ENCODE results near the gene CMBL.
A peak's percentile ranks its signal among the peaks of the same experiment; 100 is the strongest.
"Not testable (repeated sequence)": the region's sequence is repeated elsewhere in the genome, so short reads cannot be mapped to it uniquely, and the experiment has no call there.

Gene CMBL

GRCh38 chr5:10285362-10285761, 22.3 kb downstream of the CMBL start:
- DNase-seq (ENCODE audit: low read depth in 2 of 2), result not testable (repeated sequence)

GRCh38 chr5:10283927-10284635, 23.6 kb downstream of the CMBL start:
- DNase-seq (ENCODE audit: low read depth in 2 of 2), result peak; percentile 76 to 80

- no peak for DNase-seq (ENCODE audit: low read depth in 2 of 2)
Observed at GRCh38 chr5:10279925-10280720, 27.6 kb downstream of the CMBL start.

GRCh38 chr5:10279328-10279727, 28.4 kb downstream of the CMBL start:
- DNase-seq (ENCODE audit: low read depth in 2 of 2), result no peak

- DNase-seq (ENCODE audit: low read depth in 2 of 2), result no peak
Observed at GRCh38 chr5:10278658-10279279, 28.9 kb downstream of the CMBL start.

GRCh38 chr5:10277773-10278630, 29.7 kb downstream of the CMBL start:
- no peak for DNase-seq (ENCODE audit: low read depth in 2 of 2)

- DNase-seq (ENCODE audit: low read depth in 2 of 2), result no peak
Observed at GRCh38 chr5:10276691-10277090, 31.0 kb downstream of the CMBL start.

- no peak for DNase-seq (ENCODE audit: low read depth in 2 of 2)
Observed at GRCh38 chr5:10275991-10276390, 31.7 kb downstream of the CMBL start.

- no peak for DNase-seq (ENCODE audit: low read depth in 2 of 2)
Observed at GRCh38 chr5:10275460-10275859, 32.2 kb downstream of the CMBL start.

GRCh38 chr5:10272875-10273209, 34.9 kb downstream of the CMBL start:
- not testable (repeated sequence) for DNase-seq (ENCODE audit: low read depth in 2 of 2)

GRCh38 chr5:10272053-10272874, 35.4 kb downstream of the CMBL start:
- no peak for DNase-seq (ENCODE audit: low read depth in 2 of 2)

GRCh38 chr5:10268100-10268499, 39.6 kb downstream of the CMBL start:
- DNase-seq (ENCODE audit: low read depth in 2 of 2), result no peak

- no peak for DNase-seq (ENCODE audit: low read depth in 2 of 2)
Observed at GRCh38 chr5:10266839-10267238, 40.9 kb downstream of the CMBL start.

- no peak for DNase-seq (ENCODE audit: low read depth in 2 of 2)
Observed at GRCh38 chr5:10266137-10266536, 41.6 kb downstream of the CMBL start.

GRCh38 chr5:10265245-10266109, 42.2 kb downstream of the CMBL start:
- no peak for DNase-seq (ENCODE audit: low read depth in 2 of 2)

GRCh38 chr5:10264604-10265003, 43.1 kb downstream of the CMBL start:
- DNase-seq (ENCODE audit: low read depth in 2 of 2), result no peak

- DNase-seq (ENCODE audit: low read depth in 2 of 2), result no peak
Observed at GRCh38 chr5:10262995-10263394, 44.7 kb downstream of the CMBL start.

GRCh38 chr5:10262121-10262774, 45.5 kb downstream of the CMBL start:
- no peak for DNase-seq (ENCODE audit: low read depth in 2 of 2)

GRCh38 chr5:10261065-10261464, 46.6 kb downstream of the CMBL start:
- no peak for DNase-seq (ENCODE audit: low read depth in 2 of 2)

GRCh38 chr5:10259899-10260298, 47.8 kb downstream of the CMBL start:
- no peak for DNase-seq (ENCODE audit: low read depth in 2 of 2)
